Liver (tissue), 3 donors: ENCODE results near the gene EVI5.

Experiments
- ATF3 ChIP-seq: IDR thresholded peaks from 2 replicates; pipeline ENCODE4 v1.6.1; 2016; ENCODE audit warnings: antibody characterized with exemption
- JUND ChIP-seq, 2 donors: IDR thresholded peaks; 2 replicates each; pipeline ENCODE4 v1.6.1; 2016; ENCODE audit warnings: antibody characterized with exemption in 2 of 2
- MAX ChIP-seq: IDR thresholded peaks from 2 replicates; pipeline ENCODE4 v1.6.1; 2016; ENCODE audit warnings: antibody characterized with exemption
- RAD21 ChIP-seq, 2 donors: IDR thresholded peaks; 2 replicates each; pipeline ENCODE4 v1.6.1; 2016; ENCODE audit warnings: antibody characterized with exemption in 2 of 2, mild to moderate bottlenecking in 2 of 2
- REST ChIP-seq: IDR thresholded peaks from 2 replicates; pipeline ENCODE4 v1.6.1; 2016; ENCODE audit warnings: antibody characterized with exemption, mild to moderate bottlenecking
- RXRA ChIP-seq, 2 donors: IDR thresholded peaks; 2 replicates each; pipeline ENCODE4 v1.6.1; 2017 to 2018; ENCODE audit warnings: antibody characterized with exemption in 2 of 2, mild to moderate bottlenecking in 1 of 2
- SP1 ChIP-seq: IDR thresholded peaks from 2 replicates; pipeline ENCODE4 v1.6.1; 2018; ENCODE audit warnings: antibody characterized with exemption, mild to moderate bottlenecking
- TAF1 ChIP-seq: conservative IDR thresholded peaks from 2 replicates; pipeline ENCODE4 v1.6.1; 2016; ENCODE audit warnings: antibody characterized with exemption, mild to moderate bottlenecking
- TF ChIP-seq, protein P1 (sequence below): fragments of 150-350 bp; IDR thresholded peaks from 2 replicates; pipeline ENCODE4 v1.5.1; 2017; ENCODE audit warnings: improper control_type of control experiment, low read depth, low read length; ENCODE audit not compliant: missing input control
- donor health status: healthy.
- donor health status: healthy.

DNA sequence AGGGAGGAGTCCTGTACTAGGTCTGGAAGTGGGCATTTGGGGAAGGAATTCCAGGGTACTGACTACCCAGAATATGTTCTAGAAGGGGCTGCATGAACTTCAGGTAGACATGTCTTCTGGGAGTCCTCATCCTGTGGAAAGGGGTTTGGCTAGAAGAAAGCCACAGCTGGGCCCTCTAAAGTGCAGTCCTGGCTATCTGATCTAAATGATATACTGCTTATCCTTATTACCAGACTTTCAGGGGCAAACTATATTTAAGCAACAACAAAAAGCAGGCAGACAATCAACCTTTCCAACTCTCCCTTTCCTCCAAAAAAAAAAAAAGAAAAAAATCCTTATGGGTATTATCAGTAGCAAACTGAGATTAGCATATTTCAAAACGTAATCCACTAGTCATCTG, 268.3 kb downstream of the EVI5 start:
- TF ChIP-seq, protein P1, sequence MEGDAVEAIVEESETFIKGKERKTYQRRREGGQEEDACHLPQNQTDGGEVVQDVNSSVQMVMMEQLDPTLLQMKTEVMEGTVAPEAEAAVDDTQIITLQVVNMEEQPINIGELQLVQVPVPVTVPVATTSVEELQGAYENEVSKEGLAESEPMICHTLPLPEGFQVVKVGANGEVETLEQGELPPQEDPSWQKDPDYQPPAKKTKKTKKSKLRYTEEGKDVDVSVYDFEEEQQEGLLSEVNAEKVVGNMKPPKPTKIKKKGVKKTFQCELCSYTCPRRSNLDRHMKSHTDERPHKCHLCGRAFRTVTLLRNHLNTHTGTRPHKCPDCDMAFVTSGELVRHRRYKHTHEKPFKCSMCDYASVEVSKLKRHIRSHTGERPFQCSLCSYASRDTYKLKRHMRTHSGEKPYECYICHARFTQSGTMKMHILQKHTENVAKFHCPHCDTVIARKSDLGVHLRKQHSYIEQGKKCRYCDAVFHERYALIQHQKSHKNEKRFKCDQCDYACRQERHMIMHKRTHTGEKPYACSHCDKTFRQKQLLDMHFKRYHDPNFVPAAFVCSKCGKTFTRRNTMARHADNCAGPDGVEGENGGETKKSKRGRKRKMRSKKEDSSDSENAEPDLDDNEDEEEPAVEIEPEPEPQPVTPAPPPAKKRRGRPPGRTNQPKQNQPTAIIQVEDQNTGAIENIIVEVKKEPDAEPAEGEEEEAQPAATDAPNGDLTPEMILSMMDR = no peak
- no peak for TF ChIP-seq JUND (IDR thresholded peaks at IDR 0.05)
- no peak for TF ChIP-seq MAX
- no peak for TF ChIP-seq RAD21 (IDR thresholded peaks at IDR 0.05)
- no peak for TF ChIP-seq TAF1
- no peak for TF ChIP-seq REST
- no peak for TF ChIP-seq SP1
- no peak for TF ChIP-seq RXRA (IDR thresholded peaks at IDR 0.05)
- no peak for TF ChIP-seq ATF3
